D721Med (cell line): ENCODE data around the gene PML.

Experiments
- DNase-seq: peaks from one replicate; pipeline ENCODE4 v3.0.0; 2011; ENCODE audit warnings: low spot score; ENCODE audit not compliant: insufficient read length
- FAIRE-seq: peaks from 2 replicates; lab custom pipeline; 2011; peaks lifted over from hg19 to GRCh38; lab: Jason Lieb, UNC
- TF ChIP-seq, protein P1 (sequence below): IDR thresholded peaks from 2 replicates; pipeline ENCODE4 v1.5.1; 2012; ENCODE audit warnings: mild to moderate bottlenecking, control low read depth; ENCODE audit not compliant: insufficient read depth; ENCODE audit errors: missing control alignments

Gene PML

DNA sequence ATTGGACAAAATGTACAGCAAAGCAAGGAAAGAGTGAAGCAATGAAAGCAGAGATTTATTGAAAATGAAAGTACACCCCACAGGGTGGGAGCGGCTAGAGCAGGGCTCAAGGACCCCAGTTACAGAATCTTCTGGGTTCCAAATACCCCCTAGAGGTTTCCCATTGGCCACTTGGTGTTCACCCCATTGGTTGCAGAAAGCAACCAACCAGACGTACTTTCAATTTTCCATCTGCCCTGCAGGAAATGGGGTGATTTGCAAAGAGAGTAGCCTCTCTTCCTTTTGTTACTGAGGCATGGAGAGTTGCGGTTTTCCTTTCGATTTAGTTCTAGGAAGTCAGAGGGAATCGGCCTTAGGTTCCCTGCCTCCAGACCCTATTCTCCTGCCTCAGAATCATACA, 2.4 kb downstream of the PML start:
- no peak for DNase-seq
- FAIRE-seq = no peak
- TF ChIP-seq, protein P1, sequence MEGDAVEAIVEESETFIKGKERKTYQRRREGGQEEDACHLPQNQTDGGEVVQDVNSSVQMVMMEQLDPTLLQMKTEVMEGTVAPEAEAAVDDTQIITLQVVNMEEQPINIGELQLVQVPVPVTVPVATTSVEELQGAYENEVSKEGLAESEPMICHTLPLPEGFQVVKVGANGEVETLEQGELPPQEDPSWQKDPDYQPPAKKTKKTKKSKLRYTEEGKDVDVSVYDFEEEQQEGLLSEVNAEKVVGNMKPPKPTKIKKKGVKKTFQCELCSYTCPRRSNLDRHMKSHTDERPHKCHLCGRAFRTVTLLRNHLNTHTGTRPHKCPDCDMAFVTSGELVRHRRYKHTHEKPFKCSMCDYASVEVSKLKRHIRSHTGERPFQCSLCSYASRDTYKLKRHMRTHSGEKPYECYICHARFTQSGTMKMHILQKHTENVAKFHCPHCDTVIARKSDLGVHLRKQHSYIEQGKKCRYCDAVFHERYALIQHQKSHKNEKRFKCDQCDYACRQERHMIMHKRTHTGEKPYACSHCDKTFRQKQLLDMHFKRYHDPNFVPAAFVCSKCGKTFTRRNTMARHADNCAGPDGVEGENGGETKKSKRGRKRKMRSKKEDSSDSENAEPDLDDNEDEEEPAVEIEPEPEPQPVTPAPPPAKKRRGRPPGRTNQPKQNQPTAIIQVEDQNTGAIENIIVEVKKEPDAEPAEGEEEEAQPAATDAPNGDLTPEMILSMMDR = no peak

- DNase-seq (no peak), FAIRE-seq (no peak)
- TF ChIP-seq, protein P1 = no peak
Measured at GRCh38 chr15:73997986-73998385, 3.5 kb downstream of the PML start.

DNA sequence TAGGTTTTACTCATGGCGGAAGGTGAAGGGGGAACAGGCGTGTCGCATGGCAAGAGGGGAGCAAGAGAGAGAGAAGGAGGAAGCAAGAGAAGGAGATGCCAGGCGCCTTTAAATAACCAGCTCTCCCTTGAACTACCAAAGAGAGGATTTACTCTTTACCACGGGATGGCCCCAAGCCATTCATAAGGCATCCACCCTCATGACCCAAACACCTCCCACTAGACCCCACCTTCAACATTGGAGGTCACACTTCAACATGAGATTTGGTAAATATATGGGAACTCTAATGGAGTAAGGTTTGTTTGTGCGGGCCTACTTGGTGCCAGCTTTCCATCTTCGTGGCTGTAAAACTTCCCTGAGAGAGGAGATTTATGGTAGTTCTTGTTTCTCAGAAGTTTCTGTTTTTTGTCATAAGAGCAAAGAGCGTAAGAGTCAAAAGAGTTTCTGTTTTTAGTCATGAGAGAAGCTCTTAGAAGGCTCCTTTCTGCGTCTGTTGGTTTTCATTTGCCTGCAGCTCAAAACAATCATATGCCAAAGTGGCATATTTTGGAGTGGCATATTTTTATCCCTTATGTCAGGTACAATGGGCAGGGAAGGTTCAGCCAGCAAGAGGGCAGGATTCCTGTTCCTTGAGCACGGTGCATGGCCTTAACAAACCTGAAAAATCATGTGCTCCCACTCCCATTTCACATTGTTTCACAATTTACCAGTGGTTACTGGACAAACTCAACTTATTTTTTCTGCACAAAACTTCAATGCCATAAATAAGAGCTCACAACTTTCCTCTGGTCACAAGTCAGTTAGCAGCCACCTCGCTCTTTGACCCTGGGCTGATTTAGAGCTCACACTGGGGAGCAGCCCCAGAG, 12.5 kb downstream of the PML start:
- TF ChIP-seq, protein P1 = no peak
- DNase-seq (no peak), FAIRE-seq (no peak)

- TF ChIP-seq, protein P1 = no peak
- no peak for DNase-seq
- FAIRE-seq = no peak
Measured at GRCh38 chr15:74007820-74008371, 13.4 kb downstream of the PML start.

- DNase-seq (no peak), FAIRE-seq (no peak)
- TF ChIP-seq, protein P1 = no peak
Measured at GRCh38 chr15:74008901-74009300, 14.4 kb downstream of the PML start.

DNA sequence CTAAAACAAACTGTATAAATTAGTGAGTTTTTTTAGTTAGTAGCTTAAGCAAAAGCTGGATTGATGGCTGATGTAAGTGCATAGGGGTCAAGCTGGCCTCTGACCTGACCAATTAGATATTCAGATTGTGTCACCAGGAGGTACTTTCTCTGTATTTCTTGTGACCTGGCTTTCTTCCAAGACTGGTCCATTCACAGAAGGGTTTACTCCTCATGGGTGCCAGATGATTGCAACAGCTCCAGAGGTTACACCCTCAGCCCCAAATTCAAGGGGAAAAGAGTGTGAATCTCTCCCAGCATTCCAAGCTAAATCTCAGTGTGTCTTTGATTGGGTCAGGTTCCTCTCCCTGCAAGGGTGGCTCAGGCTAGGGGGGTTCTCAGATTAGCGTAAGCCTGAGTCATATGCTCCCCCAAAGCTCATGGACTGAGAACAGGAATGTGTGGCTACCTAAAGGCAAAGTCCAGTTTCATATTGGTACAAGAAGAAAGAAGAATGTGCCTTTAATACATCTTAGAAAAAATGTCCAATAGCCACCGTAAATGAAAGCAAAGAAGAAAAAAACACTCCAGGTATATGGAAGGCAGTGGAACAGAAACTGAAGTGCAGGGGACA, 16.5 kb downstream of the PML start:
- TF ChIP-seq, protein P1 = no peak
- no peak for DNase-seq

More for the DNA sequence above, 16.5 kb downstream of the PML start:
- no peak for FAIRE-seq
